HPDE6-E6E7 (cell line): ENCODE measurements around the gene SUMO3.

ENCODE experiments used
- DNase-seq: peaks from one replicate; pipeline ENCODE4 v3.0.0; 2011; ENCODE audit warnings: missing footprints; ENCODE audit errors: extremely low spot score

Gene SUMO3

DNA sequence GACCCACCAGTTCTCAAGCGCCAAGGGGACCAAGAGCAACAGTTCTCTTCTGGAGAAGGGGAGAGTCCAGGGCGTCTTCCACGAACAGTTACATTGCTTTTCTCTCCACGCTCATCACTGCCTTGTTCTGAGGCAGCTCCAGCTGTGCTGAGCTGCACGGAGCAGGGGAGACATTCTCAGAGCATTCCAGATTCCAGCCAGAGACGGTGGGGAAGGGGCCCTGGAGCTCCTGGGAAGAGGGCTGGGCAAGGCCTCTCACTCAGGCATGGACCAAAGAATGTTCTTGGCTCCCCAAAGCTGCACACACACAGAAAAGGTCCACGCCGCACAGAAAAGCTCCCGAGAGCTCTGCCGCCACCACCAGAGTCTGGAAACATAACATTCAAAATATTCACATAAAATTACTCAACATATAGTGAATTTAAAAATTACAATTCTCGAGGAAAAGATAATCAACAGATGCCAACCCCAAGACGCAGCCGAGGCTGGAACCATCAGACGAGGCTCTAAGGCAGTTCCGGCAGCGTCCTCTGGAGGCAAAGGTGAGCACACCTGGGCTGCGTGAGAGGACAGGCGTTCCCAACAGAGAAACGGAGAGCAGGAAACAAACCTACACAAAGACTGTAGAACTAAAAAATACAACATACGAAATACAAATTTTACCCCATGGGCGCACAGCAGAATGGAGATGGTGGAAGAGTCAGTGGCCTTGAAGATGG is 56.7 kb downstream of the SUMO3 start:
- DNase-seq: no peak

DNA sequence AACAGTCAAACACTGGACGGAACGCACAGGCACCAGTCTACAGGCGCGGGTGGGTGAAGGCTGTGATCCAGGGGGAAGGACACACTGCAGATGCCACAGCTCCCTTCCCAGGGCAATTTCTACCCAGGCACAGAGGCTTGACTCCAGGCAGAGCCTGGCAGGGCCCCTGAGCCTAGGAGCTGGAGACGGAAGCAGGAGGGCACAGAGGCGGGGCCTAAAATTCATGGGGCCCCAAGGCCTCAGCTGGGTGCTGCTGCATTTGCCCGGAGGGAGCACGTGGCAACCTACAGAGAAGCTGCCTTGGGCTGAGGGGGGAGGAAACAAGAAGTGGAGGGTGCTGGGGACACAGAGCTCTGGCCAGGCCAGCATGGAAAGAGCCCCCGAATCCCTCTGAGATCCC is 57.5 kb downstream of the SUMO3 start:
- no peak for DNase-seq

DNA sequence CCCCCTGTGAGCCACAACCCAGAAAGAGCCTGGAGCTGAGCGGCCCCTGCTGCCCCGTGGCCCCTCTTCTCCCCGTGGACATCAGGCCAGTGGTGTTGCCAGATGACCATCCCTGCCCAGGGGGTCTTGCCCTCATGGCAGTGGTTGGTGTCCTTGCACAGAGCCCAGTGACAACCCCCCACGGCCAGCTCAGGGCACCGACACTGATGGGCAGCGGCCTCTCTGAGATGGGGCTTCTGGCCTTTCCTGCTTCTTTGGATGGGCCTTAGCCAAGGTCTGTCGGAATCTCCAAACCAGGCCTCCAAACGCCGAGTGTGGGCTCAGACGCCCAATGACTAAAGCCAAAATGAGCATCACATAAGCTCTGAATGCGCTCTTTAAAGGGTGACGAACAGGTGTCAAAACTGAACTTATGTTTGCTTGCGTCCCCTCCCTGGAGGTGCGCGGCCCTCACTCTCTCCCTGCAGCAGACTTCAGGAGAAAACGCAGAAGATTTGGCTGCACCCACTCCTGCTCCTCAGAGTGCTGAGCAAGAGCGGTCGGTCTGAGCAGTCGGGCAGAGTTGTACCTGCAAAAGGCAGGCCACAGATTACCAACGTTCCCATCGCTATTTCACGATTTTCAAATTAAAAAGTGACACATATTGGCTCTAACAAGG is 58.1 kb downstream of the SUMO3 start:
- DNase-seq: no peak

DNA sequence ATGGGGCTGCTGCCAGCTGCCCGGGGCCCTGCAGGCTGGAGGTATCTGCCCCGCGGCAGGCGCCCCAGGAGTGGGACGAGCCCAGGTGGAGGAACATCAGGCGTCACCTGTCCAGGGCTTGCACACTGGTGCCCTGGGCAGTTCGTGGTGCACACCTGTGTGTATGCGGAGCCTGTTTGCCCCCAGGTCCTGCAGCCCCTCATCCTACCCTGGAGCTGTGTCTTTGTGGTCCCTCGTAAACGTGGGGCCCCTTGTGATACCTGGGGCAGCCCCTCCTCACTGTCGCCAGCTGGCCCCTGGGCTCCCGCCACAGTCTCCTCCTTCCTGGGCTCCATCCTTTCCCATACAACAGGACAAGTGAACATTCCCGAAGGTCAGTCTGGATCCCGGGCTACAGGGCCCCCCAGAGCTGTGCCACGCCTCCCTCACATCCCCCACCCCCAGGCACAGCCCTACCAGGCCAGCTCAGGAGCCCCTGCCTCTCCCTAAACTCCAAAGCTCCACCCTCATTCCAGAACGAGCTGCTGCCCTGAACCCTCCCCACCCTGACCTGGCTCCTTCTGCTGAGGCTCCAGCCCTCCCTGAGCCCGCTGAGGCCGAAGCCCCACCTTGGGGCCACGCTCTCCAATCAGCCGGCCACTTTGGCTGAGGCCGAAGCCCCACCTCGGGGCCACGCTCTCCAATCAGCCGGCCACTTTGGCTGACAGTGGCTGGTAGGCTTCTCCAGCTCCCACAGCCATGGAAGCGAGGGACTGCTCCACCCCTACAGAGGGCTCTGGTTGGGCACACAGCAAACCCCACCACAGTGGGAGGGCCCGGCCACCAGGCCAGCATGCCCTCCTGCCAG is 58.9 kb downstream of the SUMO3 start:
- no peak for DNase-seq

DNA sequence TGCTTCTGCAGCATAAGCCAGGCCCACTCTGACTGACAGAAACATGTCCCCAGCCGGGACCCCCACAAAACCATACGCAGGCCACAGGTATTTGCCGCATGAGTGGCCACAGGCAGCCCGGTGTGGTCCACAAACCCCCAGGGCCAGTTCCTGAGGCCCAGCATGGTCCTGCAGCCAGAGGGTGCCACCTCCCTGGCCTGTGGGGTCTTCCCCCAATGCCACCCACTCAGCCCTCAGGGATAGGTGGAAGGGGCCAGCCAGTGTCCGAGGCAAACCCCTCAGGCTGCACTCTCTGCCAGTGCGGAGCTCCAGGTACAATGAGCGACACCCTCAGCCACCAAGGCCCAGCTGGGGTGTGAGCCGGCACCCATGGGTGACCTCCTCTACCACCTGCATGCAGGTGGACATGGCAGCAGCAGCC is 59.7 kb downstream of the SUMO3 start:
- no peak for DNase-seq

DNA sequence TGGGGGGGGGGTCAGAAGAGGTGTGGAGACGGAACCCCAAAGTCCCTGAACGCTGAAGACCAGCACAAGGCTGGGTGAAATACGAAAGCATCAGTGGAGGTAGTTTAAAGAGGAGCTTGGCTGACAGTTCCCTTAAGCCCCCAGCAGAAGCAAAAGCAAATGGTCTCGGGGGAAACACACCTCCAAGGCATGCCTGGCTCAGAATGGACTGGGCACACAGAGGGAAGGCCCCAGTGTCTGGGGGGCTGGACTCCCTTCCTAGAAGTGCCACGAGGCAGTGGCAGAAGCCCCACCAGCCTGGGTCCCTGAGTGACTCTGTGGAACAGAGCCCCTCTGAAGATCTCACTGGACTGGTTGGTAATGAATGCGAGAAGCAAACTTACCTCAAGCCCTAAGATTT is 60.1 kb downstream of the SUMO3 start:
- no peak for DNase-seq

DNA sequence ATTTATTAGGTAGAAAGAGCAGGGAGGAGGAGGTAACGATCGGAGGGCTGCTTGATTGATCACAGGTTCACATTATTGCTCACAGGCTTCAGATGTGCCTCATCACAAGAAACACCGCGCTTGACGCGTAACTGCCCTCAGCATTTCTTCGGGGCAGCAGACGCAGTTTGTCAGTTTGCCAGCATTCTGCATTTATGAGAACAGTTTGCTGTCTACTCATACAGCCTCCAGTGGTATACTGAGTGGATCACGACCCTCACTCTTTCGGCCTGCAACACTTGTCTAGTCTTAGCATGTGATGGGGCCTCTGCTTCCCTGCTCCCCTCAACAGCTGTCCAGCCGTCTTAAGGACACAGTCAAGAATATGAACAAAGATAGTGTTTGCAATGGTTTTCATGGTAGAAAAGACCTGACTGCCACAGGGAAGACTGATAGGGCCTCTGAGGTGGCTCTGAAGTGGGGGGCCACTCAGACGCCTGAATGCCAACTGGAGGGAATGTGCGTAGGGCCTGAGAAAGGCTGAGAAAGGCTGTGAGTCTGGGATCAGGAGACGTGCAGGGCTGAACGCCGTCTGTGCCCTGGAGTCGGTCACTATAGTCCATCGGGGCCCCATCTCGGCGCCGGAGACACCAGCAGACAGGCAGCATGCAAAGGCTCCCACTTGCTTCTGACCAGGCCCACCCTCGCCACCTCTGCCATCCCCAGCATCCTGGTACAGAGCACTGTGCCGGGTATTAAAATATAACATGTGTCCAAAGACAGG is 61.3 kb downstream of the SUMO3 start:
- DNase-seq: no peak
